GM10266 (cell line): ENCODE data around the gene LZTS3.

Source experiments
- DNase-seq: peaks from one replicate; pipeline ENCODE4 v3.0.0; 2012; ENCODE audit errors: extremely low spot score
- CTCF ChIP-seq: IDR thresholded peaks from 2 replicates; pipeline ENCODE4 v1.5.1; 2012; ENCODE audit warnings: mild to moderate bottlenecking, low read depth; ENCODE audit not compliant: control insufficient read depth, insufficient read depth; ENCODE audit errors: missing control alignments

Gene LZTS3

GRCh38 chr20:3168079-3168828, 5.1 kb downstream of the LZTS3 start:
- no peak for DNase-seq
- no peak for TF ChIP-seq CTCF

GRCh38 chr20:3167738-3168078, 5.6 kb downstream of the LZTS3 start:
- no peak for TF ChIP-seq CTCF
- DNase-seq, result no peak

- no peak for TF ChIP-seq CTCF
- no peak for DNase-seq
Observed at GRCh38 chr20:3166913-3167342, 6.4 kb downstream of the LZTS3 start.

GRCh38 chr20:3166338-3166912, 6.9 kb downstream of the LZTS3 start:
- TF ChIP-seq CTCF, result no peak
- DNase-seq, result no peak

- peak; percentile 40 for DNase-seq
- TF ChIP-seq CTCF, result no peak
Observed at GRCh38 chr20:3165473-3166337, 7.6 kb downstream of the LZTS3 start.

GRCh38 chr20:3164763-3165410, 8.5 kb downstream of the LZTS3 start:
- no peak for TF ChIP-seq CTCF
- no peak for DNase-seq
